ENCODE results near the gene ARHGAP26. TPM values are rescaled to one million over a fixed set of nuclear protein-coding genes. Genes with fewer than 3 reads are reported as not detected.

The ARHGAP26 gene
- total RNA-seq, 1 donor from 2014 or later, result 15.1 TPM

DNA sequence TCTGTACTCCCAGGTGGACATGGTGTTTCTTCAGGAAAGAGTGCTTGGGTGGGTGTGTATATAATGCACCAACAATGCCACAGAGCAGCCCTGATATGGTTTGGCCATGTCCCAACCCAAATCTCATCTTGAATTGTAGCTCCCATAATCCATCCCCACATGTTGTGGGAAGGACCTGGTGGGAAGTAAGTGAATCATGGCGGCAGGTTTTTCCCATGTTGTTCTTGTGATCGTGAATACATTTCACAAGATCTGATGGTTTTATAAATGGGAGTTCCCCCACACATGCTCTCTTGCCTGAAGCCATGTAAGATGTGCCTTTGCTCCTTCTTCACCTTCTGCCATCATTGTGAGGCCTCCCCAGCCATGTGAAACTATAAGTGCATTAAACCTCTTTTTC is 474.8 kb downstream of the ARHGAP26 start:
- peaks cover 2% of the 10 kb centered on the region for H3K4me1 Mint-ChIP-seq (ENCODE audit: low read depth)
- H3K27me3 Mint-ChIP-seq (ENCODE audit: low read depth), result no peaks in the 10 kb centered on the region
- no peak for DNase-seq (ENCODE audit: low spot score)
- H3K9me3 Mint-ChIP-seq, result peaks cover 28% of the 10 kb centered on the region
- intact Hi-C loops (cut with micrococcal nuclease), result no loop called here
- H3K4me3 Mint-ChIP-seq (ENCODE audit: low read depth), result no peak overlapping the region
- no peak overlapping the region for H3K27ac Mint-ChIP-seq
- H3K36me3 Mint-ChIP-seq (ENCODE audit: low read depth), result no peaks in the 10 kb centered on the region

DNA sequence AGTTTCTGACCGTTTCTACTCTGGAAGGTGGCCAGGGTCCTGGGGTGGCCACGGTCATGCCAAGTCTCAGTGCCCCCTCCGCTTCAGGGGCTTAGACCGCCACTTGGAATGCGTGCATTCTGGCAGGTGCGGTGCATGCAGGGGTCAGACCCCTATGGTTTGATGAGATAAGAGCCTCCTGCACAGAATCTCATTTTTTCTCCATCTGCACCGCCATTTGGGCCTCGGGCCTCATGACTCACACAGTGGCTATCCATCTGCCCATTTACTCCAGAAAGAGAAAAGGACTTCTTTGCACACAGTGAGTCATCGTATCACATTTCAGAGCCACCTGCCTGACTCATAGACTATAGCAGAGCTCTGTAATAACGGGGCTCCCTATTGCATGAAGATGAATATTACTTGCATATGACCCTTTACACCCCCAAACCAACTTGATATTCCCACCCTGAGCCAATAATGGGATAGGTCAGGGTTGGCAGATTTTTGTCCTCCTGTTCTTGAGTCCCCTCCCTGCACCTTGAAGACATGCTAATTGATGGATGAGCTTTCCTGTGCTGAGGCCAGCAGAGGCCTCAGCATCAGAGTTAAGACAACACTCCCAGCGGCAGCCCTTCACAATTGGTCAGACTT is 475.9 kb downstream of the ARHGAP26 start:
- peaks cover 28% of the 10 kb centered on the region for H3K9me3 Mint-ChIP-seq
- DNase-seq (ENCODE audit: low spot score), result no peak
- H3K4me1 Mint-ChIP-seq (ENCODE audit: low read depth), result peaks cover 2% of the 10 kb centered on the region
- H3K4me3 Mint-ChIP-seq (ENCODE audit: low read depth), result no peak overlapping the region
- intact Hi-C loops (cut with micrococcal nuclease), result no loop called here
- no peaks in the 10 kb centered on the region for H3K27me3 Mint-ChIP-seq (ENCODE audit: low read depth)
- no peaks in the 10 kb centered on the region for H3K36me3 Mint-ChIP-seq (ENCODE audit: low read depth)
- H3K27ac Mint-ChIP-seq, result no peak overlapping the region

DNA sequence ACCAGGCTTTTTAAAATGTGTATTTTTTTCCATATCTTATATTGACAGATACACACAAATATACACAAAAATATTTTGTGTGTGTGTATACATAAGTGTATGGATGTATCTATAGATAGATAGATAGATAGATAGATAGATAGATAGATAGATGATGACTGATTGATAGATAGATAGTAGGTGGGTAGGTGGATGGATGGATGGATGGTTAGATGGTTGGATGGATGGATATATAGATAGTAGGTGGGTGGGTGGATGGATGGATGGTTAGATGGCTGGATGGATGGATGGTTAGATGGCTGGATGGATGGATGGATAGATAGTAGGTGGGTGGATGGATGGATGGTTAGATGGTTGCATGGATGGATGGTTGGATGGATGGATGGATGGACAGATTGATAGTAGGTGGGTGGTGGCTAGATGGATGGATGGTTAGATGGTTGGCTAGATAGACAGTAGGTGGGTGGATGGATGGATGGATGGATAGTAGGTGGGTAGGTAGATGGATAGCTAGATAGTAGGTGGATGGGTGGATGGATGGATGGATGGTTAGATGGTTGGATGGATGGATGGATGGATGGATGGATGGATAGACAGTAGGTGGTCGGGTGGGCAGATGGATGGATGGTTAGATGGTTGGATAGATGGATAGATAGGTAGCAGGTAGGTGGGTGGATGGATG is 477.1 kb downstream of the ARHGAP26 start:
- Mint-ChIP-seq H3K4me1 (ENCODE audit: low read depth) (peaks cover 4% of the 10 kb centered on the region), H3K4me3 (ENCODE audit: low read depth) (no peak overlapping the region), H3K36me3 (ENCODE audit: low read depth) (no peaks in the 10 kb centered on the region), H3K27me3 (ENCODE audit: low read depth) (no peaks in the 10 kb centered on the region), H3K9me3 (peaks cover 28% of the 10 kb centered on the region), H3K27ac (no peak overlapping the region)
- DNase-seq (ENCODE audit: low spot score), result no peak
- intact Hi-C loops (cut with micrococcal nuclease), result no loop called here

DNA sequence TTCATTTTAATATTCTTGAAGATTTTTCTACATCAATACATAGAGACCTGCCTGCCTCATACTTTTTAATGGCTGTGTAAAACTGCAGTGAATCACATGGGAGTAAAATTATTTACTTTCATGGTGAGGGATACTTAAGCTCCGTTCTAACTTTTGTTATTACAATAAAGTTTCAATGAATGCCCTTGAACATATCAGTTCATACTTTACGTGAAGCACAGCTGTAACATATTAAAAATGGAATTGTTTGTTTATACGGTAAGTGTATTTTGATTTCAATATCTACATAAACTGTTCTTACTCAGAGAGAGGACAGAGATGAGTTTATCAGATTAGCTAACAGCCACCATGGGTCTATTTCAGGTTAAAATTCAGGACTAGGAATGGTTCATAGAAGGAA is 478.2 kb downstream of the ARHGAP26 start:
- H3K36me3 Mint-ChIP-seq (ENCODE audit: low read depth), result no peaks in the 10 kb centered on the region
- H3K9me3 Mint-ChIP-seq, result peaks cover 28% of the 10 kb centered on the region
- intact Hi-C loops (cut with micrococcal nuclease), result no loop called here
- H3K27ac Mint-ChIP-seq, result no peak overlapping the region
- no peak for DNase-seq (ENCODE audit: low spot score)
- peaks cover 4% of the 10 kb centered on the region for H3K4me1 Mint-ChIP-seq (ENCODE audit: low read depth)
- no peak overlapping the region for H3K4me3 Mint-ChIP-seq (ENCODE audit: low read depth)
- no peaks in the 10 kb centered on the region for H3K27me3 Mint-ChIP-seq (ENCODE audit: low read depth)

DNA sequence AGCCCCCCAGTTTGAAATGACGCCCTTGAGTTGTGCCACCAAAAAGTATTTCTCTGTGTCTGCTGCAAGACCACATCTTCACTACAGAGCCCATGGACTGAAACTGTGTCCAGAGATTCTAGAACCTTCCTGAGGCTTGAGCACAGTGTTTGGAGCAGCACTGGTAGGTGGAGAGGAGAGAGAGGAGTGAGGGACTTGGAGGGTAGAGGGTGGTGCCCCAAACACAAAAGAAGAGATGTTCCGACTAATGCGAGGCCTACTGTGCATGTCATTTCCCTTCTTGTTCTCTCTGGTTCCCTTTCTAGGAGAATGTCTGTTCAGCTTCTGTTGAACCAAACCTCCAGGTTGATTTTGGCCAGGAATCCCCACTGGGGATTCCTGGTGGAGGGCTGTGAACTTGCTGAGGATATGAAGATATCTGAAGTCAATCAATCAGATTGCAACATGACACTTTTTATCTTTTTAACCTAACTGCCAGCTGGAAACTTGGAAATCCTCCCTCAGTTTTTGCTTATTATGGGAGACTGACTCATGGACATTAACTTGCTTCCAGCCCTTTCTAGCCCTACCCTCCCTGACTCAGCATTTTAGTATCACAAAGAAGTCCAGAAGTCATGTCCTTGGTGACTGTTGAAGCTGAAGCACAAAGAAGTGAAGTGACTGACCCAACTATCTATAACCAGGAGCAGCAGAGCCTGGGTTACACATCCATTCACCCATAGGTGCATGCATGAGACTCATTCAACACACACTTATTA is 478.8 kb downstream of the ARHGAP26 start:
- intact Hi-C loops (cut with micrococcal nuclease), result no loop called here
- no peaks in the 10 kb centered on the region for H3K27me3 Mint-ChIP-seq (ENCODE audit: low read depth)
- H3K4me3 Mint-ChIP-seq (ENCODE audit: low read depth), result no peak overlapping the region
- H3K27ac Mint-ChIP-seq, result no peak overlapping the region
- DNase-seq (ENCODE audit: low spot score), result no peak
- no peaks in the 10 kb centered on the region for H3K36me3 Mint-ChIP-seq (ENCODE audit: low read depth)
- H3K9me3 Mint-ChIP-seq, result peaks cover 28% of the 10 kb centered on the region
- peaks cover 4% of the 10 kb centered on the region for H3K4me1 Mint-ChIP-seq (ENCODE audit: low read depth)

DNA sequence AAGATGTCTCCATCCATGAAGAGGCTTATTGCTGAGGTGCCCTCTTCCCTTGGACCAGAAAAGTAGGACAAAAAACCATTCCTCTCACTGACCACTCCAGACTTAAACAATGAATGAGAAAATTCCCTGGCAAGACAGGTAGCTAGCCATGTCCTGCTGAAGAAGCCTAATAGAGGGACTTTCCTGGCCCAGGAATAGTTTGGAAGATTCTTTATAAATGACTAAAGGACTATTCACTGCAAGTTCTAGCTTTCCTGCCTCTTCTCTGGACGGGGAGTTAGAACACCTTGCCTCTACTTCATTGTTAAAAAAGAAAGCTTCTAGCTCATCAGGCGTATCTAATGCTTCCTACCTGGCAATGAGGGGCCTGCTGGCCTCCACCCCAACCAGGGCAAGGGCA is 479.7 kb downstream of the ARHGAP26 start:
- Mint-ChIP-seq H3K4me3 (ENCODE audit: low read depth) (no peak overlapping the region), H3K9me3 (peaks cover 26% of the 10 kb centered on the region), H3K27ac (no peak overlapping the region), H3K4me1 (ENCODE audit: low read depth) (peaks cover 4% of the 10 kb centered on the region), H3K27me3 (ENCODE audit: low read depth) (no peaks in the 10 kb centered on the region), H3K36me3 (ENCODE audit: low read depth) (no peaks in the 10 kb centered on the region)
- DNase-seq (ENCODE audit: low spot score), result no peak
- intact Hi-C loops (cut with micrococcal nuclease), result no loop called here

DNA sequence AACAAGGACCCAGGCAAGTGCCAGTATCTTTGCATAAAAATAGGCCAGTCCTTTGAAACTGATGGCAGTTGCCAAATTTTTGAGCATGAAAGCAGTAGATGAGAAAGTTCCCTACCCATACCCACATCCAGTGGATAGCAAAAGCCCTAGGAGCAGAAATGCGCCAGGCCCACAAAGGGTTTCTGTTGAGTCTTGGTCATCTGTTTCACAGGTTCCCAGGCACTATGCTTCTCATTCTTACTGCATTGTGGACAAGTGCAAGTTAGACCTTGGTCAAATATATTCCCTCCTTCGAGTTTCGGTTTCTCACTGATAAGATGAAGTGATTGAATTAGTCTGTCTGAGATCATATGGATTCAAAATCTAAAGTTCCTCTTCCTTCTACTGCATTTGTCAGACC is 481.0 kb downstream of the ARHGAP26 start:
- intact Hi-C loops (cut with micrococcal nuclease), result no loop called here
- peaks cover 3% of the 10 kb centered on the region for H3K4me1 Mint-ChIP-seq (ENCODE audit: low read depth)
- H3K4me3 Mint-ChIP-seq (ENCODE audit: low read depth), result no peak overlapping the region
- H3K9me3 Mint-ChIP-seq, result peaks cover 12% of the 10 kb centered on the region
- H3K36me3 Mint-ChIP-seq (ENCODE audit: low read depth), result no peaks in the 10 kb centered on the region
- no peaks in the 10 kb centered on the region for H3K27me3 Mint-ChIP-seq (ENCODE audit: low read depth)
- no peak overlapping the region for H3K27ac Mint-ChIP-seq
- DNase-seq (ENCODE audit: low spot score), result no peak

DNA sequence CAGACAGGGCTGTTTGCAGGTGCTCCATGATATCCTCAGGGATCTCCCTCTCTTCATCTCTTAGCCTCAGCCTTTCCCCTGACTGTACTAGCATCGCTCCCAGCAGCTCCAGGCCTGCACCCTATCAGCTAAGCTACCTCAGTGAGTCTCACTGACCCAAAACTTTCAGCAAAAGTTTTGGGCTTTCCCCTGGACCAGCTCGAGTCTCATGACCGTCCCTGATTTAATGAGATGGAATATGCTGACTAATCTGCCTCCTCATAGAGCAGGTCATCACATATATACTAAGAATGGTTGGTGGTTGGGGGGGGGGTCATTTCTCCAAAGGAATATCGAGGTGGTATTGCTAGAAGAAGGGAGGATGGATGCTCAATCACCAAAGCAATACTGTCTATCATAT is 481.8 kb downstream of the ARHGAP26 start:
- Mint-ChIP-seq H3K36me3 (ENCODE audit: low read depth) (no peaks in the 10 kb centered on the region), H3K9me3 (peaks cover 10% of the 10 kb centered on the region), H3K4me3 (ENCODE audit: low read depth) (no peak overlapping the region), H3K27ac (no peak overlapping the region), H3K27me3 (ENCODE audit: low read depth) (no peaks in the 10 kb centered on the region), H3K4me1 (ENCODE audit: low read depth) (peaks cover 2% of the 10 kb centered on the region)
- intact Hi-C loops (cut with micrococcal nuclease), result no loop called here
- no peak for DNase-seq (ENCODE audit: low spot score)

DNA sequence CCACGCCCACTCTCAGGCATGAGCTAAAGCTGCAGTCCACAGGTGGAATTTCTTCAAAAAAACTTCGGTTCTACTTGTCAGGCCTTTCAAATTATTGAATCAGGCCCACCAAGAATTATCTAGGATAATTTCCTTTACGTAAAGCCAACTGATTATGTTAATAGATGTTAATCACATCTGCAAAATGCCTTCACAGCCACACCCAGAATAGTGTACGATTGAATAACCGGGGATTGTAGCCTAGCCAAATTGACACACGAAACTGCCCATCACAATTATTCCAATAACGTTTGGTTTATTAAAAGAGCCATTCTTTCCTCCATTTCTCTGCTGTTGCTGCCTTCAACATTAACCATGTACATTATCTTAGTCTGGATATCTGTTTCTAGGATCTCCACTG is 484.6 kb downstream of the ARHGAP26 start:
- Mint-ChIP-seq H3K4me1 (ENCODE audit: low read depth) (peaks cover 2% of the 10 kb centered on the region), H3K27ac (no peak overlapping the region), H3K36me3 (ENCODE audit: low read depth) (no peaks in the 10 kb centered on the region), H3K4me3 (ENCODE audit: low read depth) (no peak overlapping the region), H3K27me3 (ENCODE audit: low read depth) (no peaks in the 10 kb centered on the region), H3K9me3 (no peaks in the 10 kb centered on the region)
- DNase-seq (ENCODE audit: low spot score), result no peak
- intact Hi-C loops (cut with micrococcal nuclease), result no loop called here

DNA sequence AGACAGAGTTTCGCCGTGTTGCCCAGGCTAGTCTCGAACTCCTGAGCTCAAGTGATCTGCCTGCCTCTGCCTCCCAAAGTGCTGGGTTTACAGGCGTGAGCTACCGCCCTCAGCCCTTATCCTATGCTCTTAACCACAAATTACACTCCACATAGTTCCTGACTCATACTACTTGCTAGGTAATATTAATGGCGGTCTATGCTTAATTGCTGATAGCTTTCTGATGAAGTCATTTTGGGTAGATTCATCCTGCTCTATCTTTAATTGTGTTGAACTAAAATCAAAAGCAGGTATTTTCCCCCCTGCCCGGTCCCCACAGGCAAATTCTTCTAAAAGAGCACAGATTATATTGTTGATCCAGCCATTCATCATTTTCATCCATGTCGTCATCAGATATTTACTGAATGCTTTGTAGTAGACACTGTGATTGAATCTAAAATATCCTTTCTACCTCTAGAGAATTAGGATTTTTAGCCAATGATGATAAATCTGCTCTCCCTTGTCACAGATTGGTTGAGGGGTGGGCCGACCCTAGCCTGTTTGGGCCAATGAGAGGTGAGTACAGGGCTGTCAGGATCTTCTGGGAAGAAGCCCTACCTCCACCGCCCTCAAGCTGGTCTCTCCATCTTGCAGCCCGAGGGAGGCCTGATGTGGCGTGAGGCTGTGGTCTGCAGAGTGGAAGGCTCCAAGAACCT is 488.5 kb downstream of the ARHGAP26 start:
- no peak for DNase-seq (ENCODE audit: low spot score)
- intact Hi-C loops (cut with micrococcal nuclease), result no loop called here
- Mint-ChIP-seq H3K36me3 (ENCODE audit: low read depth) (no peaks in the 10 kb centered on the region), H3K4me1 (ENCODE audit: low read depth) (peaks cover 25% of the 10 kb centered on the region), H3K4me3 (ENCODE audit: low read depth) (no peak overlapping the region), H3K27ac (no peak overlapping the region), H3K27me3 (ENCODE audit: low read depth) (no peaks in the 10 kb centered on the region), H3K9me3 (peaks cover 5% of the 10 kb centered on the region)

DNA sequence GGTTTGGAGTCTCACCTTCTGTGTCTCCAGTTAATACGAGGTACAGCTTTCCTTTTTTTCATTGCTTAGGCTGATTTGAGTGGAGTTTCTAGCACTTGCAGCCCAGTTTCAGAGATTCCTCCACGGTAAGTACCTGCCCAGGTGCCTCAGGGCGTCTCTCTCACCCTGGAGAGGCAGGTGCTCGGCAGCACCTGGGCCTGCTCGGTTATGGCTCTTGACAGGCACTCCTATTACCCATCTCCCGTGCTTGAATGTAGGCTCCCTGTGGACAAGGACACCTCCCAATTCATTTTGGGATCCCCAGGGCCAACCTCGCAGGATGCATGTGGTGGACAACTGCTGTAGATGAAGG is 489.1 kb downstream of the ARHGAP26 start:
- H3K4me3 Mint-ChIP-seq (ENCODE audit: low read depth), result no peak overlapping the region
- intact Hi-C loops (cut with micrococcal nuclease), result no loop called here
- no peak overlapping the region for H3K27ac Mint-ChIP-seq
- no peak for DNase-seq (ENCODE audit: low spot score)
- H3K27me3 Mint-ChIP-seq (ENCODE audit: low read depth), result no peaks in the 10 kb centered on the region
- peaks cover 5% of the 10 kb centered on the region for H3K9me3 Mint-ChIP-seq
- peaks cover 25% of the 10 kb centered on the region for H3K4me1 Mint-ChIP-seq (ENCODE audit: low read depth)
- H3K36me3 Mint-ChIP-seq (ENCODE audit: low read depth), result no peaks in the 10 kb centered on the region

DNA sequence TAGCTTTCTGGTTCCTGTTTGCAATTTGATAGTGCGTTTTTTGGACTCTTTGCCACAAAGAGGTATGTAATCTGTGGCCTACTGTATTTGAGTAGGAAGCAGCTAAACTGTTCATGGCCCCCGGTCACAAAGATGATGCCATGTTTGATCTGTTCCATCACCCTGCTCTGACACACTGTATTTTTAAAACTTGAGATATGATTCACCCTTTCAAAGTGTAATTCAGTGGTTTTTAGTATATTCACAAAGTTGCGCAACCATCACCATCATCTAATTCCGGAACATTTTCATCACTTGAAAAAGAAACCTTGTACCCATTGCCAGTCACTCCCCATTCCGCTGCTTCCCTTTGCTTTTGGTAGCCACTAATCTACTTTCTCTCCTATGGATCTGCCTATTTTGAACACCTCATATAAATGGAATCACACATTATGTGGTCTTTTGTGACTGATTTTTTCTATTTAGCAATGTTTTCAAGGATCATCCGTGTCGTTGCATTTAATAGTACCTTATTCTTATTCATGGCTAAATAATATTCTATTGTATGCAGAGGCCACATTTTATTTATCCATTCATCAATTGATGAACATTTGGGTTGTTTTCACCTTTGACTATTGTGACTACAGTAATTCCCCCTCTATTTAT is 491.7 kb downstream of the ARHGAP26 start:
- H3K27ac Mint-ChIP-seq, result peak overlapping the region; percentile 33
- H3K4me3 Mint-ChIP-seq (ENCODE audit: low read depth), result no peak overlapping the region
- H3K36me3 Mint-ChIP-seq (ENCODE audit: low read depth), result peaks cover 5% of the 10 kb centered on the region
- no peak for DNase-seq (ENCODE audit: low spot score)
- intact Hi-C loops (cut with micrococcal nuclease), result loop anchor here (2.0 to 5.0 kb wide), 2 partner anchors 39 to 195 kb away; no protein-coding TSS in a partner anchor
- H3K9me3 Mint-ChIP-seq, result peaks cover 22% of the 10 kb centered on the region
- H3K27me3 Mint-ChIP-seq (ENCODE audit: low read depth), result no peaks in the 10 kb centered on the region
- H3K4me1 Mint-ChIP-seq (ENCODE audit: low read depth), result peaks cover 25% of the 10 kb centered on the region

All from activated T-helper 2 cell treated with anti-CD3 and anti-CD28 coated beads, Interferon-gamma antibody, Interleukin-2, Interleukin-4, amounts not matched to agents 10 μg/mL and 5 μg/mL and 100 μg/mL, durations not matched to agents 14 hours and 24 hours and 36 hours (primary cell).